Fibroblast of lung (primary cell): ENCODE measurements around the gene SLAMF9.

Experiments
- CTCF ChIP-seq, 2 donors: IDR thresholded peaks in 1 of 2; conservative IDR thresholded peaks in 1 of 2; 1 replicate in 1 of 2; 2 replicates in 1 of 2; pipeline ENCODE4 v1.5.1; 2011 to 2012; ENCODE audit warnings: low read length in 2 of 2, control low read depth in 1 of 2, inconsistent platforms in 1 of 2, low read depth in 1 of 2, mild to moderate bottlenecking in 1 of 2
- EZH2 ChIP-seq: IDR thresholded peaks from 2 replicates; pipeline ENCODE4 v1.5.1; 2012; ENCODE audit warnings: low read length, control low read depth, mild to moderate bottlenecking; ENCODE audit errors: missing control alignments

- TF ChIP-seq CTCF (conservative IDR thresholded peaks at IDR 0.05 in 1 of 2, IDR thresholded peaks at IDR 0.05 in 1 of 2; ENCODE audit: low read depth in 1 of 2, low read length in 2 of 2) (no peak), EZH2 (no peak)
Observed at GRCh38 chr1:159935305-159935704, 18.7 kb downstream of the SLAMF9 start.
